Nephron progenitor cell (in vitro differentiated cells): Measurements from ENCODE around the gene NPPC.
A peak's percentile ranks its signal among the peaks of the same experiment; 100 is the strongest.

Experiments
- DNase-seq: peaks from one replicate; pipeline ENCODE4 v3.0.0; 2021
- H3K27ac Mint-ChIP-seq: 2 replicates; pipeline ENCODE4 v1.8.0; 2021; ENCODE audit warnings: mild to moderate bottlenecking, moderate library complexity, mixed read lengths
- H3K27me3 Mint-ChIP-seq: 2 replicates; pipeline ENCODE4 v1.8.0; 2021; ENCODE audit warnings: mild to moderate bottlenecking, low read depth, mixed read lengths; ENCODE audit not compliant: poor library complexity
- H3K36me3 Mint-ChIP-seq: 2 replicates; pipeline ENCODE4 v1.8.0; 2021; ENCODE audit warnings: low read depth, mixed read lengths
- H3K4me1 Mint-ChIP-seq: 2 replicates; pipeline ENCODE4 v1.8.0; 2021; ENCODE audit warnings: mixed read lengths
- H3K4me3 Mint-ChIP-seq: 2 replicates; pipeline ENCODE4 v1.8.0; 2021; ENCODE audit warnings: mild to moderate bottlenecking, moderate library complexity, mixed read lengths
- H3K9me3 Mint-ChIP-seq: 2 replicates; pipeline ENCODE4 v1.8.0; 2021; ENCODE audit warnings: mild to moderate bottlenecking, moderate library complexity, mixed read lengths
- CTCF ChIP-seq: fragments of 200-600 bp; sonication (generic); IDR thresholded peaks from 2 replicates; pipeline ENCODE4 v1.5.0; 2021; ENCODE audit warnings: antibody characterized with exemption

NPPC gene

GRCh38 chr2:231929961-231930592 is 3.9 kb upstream of the NPPC start:
- Mint-ChIP-seq H3K4me3 (no peak overlapping the region), H3K36me3 (no peaks in the 10 kb centered on the region), H3K27ac (peak overlapping the region; percentile 86), H3K9me3 (no peaks in the 10 kb centered on the region), H3K4me1 (peaks cover 20% of the 10 kb centered on the region), H3K27me3 (peaks cover 68% of the 10 kb centered on the region)
- DNase-seq: peak; percentile 46
- TF ChIP-seq CTCF: peak; percentile 27

- Mint-ChIP-seq H3K4me3 (no peak overlapping the region), H3K27me3 (peaks cover 77% of the 10 kb centered on the region), H3K4me1 (peaks cover 21% of the 10 kb centered on the region), H3K27ac (no peak overlapping the region), H3K36me3 (no peaks in the 10 kb centered on the region), H3K9me3 (no peaks in the 10 kb centered on the region)
- no peak for DNase-seq
- no peak for TF ChIP-seq CTCF
Measured at GRCh38 chr2:231928901-231929725, 2.9 kb upstream of the NPPC start.

- Mint-ChIP-seq H3K27ac (no peak overlapping the region), H3K36me3 (no peaks in the 10 kb centered on the region), H3K4me1 (peaks cover 26% of the 10 kb centered on the region), H3K27me3 (peaks cover 84% of the 10 kb centered on the region), H3K9me3 (no peaks in the 10 kb centered on the region), H3K4me3 (peak overlapping the region; percentile 50)
- DNase-seq: peak; percentile 45
- peak; percentile 20 for TF ChIP-seq CTCF
Measured at GRCh38 chr2:231928481-231928880, 2.3 kb upstream of the NPPC start.

- Mint-ChIP-seq H3K27me3 (peaks cover 87% of the 10 kb centered on the region), H3K36me3 (no peaks in the 10 kb centered on the region), H3K9me3 (no peaks in the 10 kb centered on the region), H3K27ac (no peak overlapping the region), H3K4me1 (peaks cover 26% of the 10 kb centered on the region), H3K4me3 (peak overlapping the region; percentile 86)
- DNase-seq: no peak
- no peak for TF ChIP-seq CTCF
Measured at GRCh38 chr2:231927566-231927890, 1.3 kb upstream of the NPPC start.

- Mint-ChIP-seq H3K36me3 (no peaks in the 10 kb centered on the region), H3K4me1 (peaks cover 26% of the 10 kb centered on the region), H3K9me3 (no peaks in the 10 kb centered on the region), H3K27ac (no peak overlapping the region), H3K27me3 (peaks cover 92% of the 10 kb centered on the region), H3K4me3 (peak overlapping the region; percentile 86)
- TF ChIP-seq CTCF: no peak
- peak; percentile 31 for DNase-seq
Measured at GRCh38 chr2:231926761-231927565, 767 bp upstream of the NPPC start.
